ENCODE data around the gene JAML. TPM values are rescaled to one million over a fixed set of nuclear protein-coding genes. Genes with fewer than 3 reads are reported as not detected.

Gene JAML
- total RNA-seq, 1 donor from 2014 or later = not detected

DNA sequence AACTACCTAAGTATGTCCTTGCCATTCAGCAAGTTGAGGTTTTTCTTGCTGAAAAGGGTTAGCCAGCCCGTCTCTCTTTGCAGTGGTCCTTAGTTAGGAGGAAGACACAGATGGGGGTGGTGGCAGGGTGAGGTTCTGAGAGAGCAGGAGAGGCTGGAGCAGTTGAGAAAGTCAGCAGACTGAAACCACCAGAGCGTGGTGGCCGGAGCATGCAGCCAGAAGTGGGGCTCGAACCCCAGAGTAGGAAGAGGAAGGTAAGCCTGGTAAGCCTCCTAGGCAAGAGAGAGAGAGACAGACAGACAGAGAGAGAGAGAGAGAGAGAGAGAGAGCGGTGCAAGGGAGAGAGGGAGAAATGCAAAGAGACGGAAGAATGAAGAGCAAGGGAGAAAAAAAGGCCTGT is 63.0 kb downstream of the JAML start:
- H3K36me3 ChIP-seq = no peaks in the 10 kb centered on the region
- H3K9me3 ChIP-seq = no peaks in the 10 kb centered on the region
- DNase-seq (ENCODE audit: low spot score in 2 of 2) = no peak
- no peaks in the 10 kb centered on the region for H3K4me1 ChIP-seq
- no peaks in the 10 kb centered on the region for H3K27me3 ChIP-seq
- no peak overlapping the region for H3K27ac ChIP-seq
- no peak overlapping the region for H3K4me3 ChIP-seq
- TF ChIP-seq, protein P1, sequence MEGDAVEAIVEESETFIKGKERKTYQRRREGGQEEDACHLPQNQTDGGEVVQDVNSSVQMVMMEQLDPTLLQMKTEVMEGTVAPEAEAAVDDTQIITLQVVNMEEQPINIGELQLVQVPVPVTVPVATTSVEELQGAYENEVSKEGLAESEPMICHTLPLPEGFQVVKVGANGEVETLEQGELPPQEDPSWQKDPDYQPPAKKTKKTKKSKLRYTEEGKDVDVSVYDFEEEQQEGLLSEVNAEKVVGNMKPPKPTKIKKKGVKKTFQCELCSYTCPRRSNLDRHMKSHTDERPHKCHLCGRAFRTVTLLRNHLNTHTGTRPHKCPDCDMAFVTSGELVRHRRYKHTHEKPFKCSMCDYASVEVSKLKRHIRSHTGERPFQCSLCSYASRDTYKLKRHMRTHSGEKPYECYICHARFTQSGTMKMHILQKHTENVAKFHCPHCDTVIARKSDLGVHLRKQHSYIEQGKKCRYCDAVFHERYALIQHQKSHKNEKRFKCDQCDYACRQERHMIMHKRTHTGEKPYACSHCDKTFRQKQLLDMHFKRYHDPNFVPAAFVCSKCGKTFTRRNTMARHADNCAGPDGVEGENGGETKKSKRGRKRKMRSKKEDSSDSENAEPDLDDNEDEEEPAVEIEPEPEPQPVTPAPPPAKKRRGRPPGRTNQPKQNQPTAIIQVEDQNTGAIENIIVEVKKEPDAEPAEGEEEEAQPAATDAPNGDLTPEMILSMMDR (IDR thresholded peaks at IDR 0.05) = no peak
- intact Hi-C loops (cut with DNase I) = no loop called here

GRCh38 chr11:118157186-118157895 is 67.5 kb downstream of the JAML start:
- DNase-seq (ENCODE audit: low spot score in 2 of 2) = no peak
- intact Hi-C loops (cut with DNase I) = no loop called here
- no peaks in the 10 kb centered on the region for H3K36me3 ChIP-seq
- no peaks in the 10 kb centered on the region for H3K9me3 ChIP-seq
- H3K4me1 ChIP-seq = peaks cover 3 to 8% of the 10 kb centered on the region in 2 donors
- H3K27me3 ChIP-seq = no peaks in the 10 kb centered on the region
- H3K27ac ChIP-seq = no peak overlapping the region
- H3K4me3 ChIP-seq = no peak overlapping the region
- TF ChIP-seq, protein P1 (IDR thresholded peaks at IDR 0.05) = no peak

DNA sequence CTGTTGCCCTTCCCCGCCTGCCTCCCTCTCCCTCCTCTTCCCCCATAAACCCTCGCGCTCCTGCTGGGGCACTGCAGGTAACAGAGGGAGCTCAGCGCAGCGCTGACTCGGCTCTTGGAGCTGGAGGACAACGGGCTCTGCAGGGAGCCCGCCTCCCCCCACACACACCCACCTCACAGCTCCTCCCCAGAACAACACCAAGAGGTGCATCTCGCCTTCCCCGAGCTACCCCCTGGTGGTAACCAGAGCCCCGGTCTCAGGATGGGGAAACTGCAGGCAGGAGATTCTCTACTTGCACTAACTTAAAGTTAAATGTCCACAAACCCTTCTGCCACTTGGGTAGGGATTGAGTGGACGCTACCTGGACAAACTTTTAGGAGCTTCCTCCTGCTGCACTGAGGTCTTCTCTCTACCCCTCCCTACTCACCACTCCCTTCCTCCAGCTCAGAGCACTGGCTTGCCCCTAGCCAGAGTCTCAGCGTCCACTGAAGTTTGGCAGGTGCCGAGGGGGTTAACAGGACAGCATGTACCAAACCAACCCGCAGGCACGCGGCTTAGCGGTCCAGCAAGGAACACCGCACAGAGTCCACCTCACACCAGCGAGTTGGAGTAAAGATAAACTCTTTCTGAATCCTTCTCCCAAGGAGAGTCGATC is 68.2 kb downstream of the JAML start:
- H3K27me3 ChIP-seq = no peaks in the 10 kb centered on the region
- DNase-seq (ENCODE audit: low spot score in 2 of 2) = no peak
- intact Hi-C loops (cut with DNase I) = no loop called here
- TF ChIP-seq, protein P1 (IDR thresholded peaks at IDR 0.05) = no peak
- no peak overlapping the region for H3K4me3 ChIP-seq
- no peaks in the 10 kb centered on the region for H3K36me3 ChIP-seq
- peaks cover 3 to 8% of the 10 kb centered on the region in 2 donors for H3K4me1 ChIP-seq
- no peaks in the 10 kb centered on the region for H3K9me3 ChIP-seq
- no peak overlapping the region for H3K27ac ChIP-seq

GRCh38 chr11:118155776-118156530 is 68.9 kb downstream of the JAML start:
- Histone ChIP-seq H3K4me3 (no peak overlapping the region), H3K9me3 (no peaks in the 10 kb centered on the region), H3K27ac (no peak overlapping the region), H3K27me3 (no peaks in the 10 kb centered on the region), H3K4me1 (peaks cover 3 to 8% of the 10 kb centered on the region in 2 donors), H3K36me3 (no peaks in the 10 kb centered on the region)
- DNase-seq (ENCODE audit: low spot score in 2 of 2) = no peak
- intact Hi-C loops (cut with DNase I) = no loop called here
- TF ChIP-seq, protein P1 (IDR thresholded peaks at IDR 0.05) = no peak

DNA sequence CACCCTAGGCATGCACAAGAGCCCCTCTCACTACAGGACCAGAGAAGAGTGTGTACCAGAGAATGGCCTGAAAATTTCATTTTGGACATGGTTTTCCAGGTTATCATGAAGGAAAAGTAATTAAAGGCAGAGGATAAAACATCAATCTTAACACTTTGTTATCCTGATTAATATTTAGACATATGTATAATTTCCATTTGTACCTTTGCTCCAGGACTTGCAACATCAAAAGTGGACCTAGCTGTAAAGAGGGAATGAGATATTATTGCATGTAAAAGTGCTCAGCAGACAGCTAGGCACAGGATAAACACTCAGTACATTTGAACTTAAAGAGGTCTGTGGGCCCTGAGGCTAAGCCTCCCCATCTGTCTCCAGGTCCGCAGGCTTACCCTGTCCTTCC is 70.2 kb downstream of the JAML start:
- Histone ChIP-seq H3K4me3 (no peak overlapping the region), H3K27me3 (no peaks in the 10 kb centered on the region), H3K36me3 (no peaks in the 10 kb centered on the region), H3K27ac (no peak overlapping the region), H3K9me3 (no peaks in the 10 kb centered on the region), H3K4me1 (peaks cover 3 to 8% of the 10 kb centered on the region in 2 donors)
- intact Hi-C loops (cut with DNase I) = no loop called here
- DNase-seq (ENCODE audit: low spot score in 2 of 2) = no peak
- TF ChIP-seq, protein P1 (IDR thresholded peaks at IDR 0.05) = no peak

All from ascending aorta (tissue), 2 donors.